NCI-H1694 treated with DMSO at 0.1 percent for 48 hours (cell line): ENCODE results near the gene PNPT1.
"Not testable (repeated sequence)": the region's sequence is repeated elsewhere in the genome, so short reads cannot be mapped to it uniquely, and the experiment has no call there.

Source experiments
- DNase-seq: peaks from one replicate; lab custom pipeline; 2025; lab: John Stamatoyannopoulos, UW

Gene PNPT1

GRCh38 chr2:55596795-55597194 lies 96.8 kb downstream of the PNPT1 start:
- DNase-seq, result not testable (repeated sequence)

GRCh38 chr2:55595536-55595935 lies 98.1 kb downstream of the PNPT1 start:
- DNase-seq, result no peak

GRCh38 chr2:55592130-55592529 lies 101.5 kb downstream of the PNPT1 start:
- DNase-seq, result no peak

- no peak for DNase-seq
These were observed 102.7 kb downstream of the PNPT1 start for GRCh38 chr2:55590810-55591440.

- no peak for DNase-seq
These were observed 108.1 kb downstream of the PNPT1 start for GRCh38 chr2:55585451-55586080.
